NCI-H524 (cell line): ENCODE data around the gene YJU2.

Experiments used
- DNase-seq, 2 experiments: peaks; one replicate each; lab custom pipeline; 2025; lab: John Stamatoyannopoulos, UW

The YJU2 gene

GRCh38 chr19:4298810-4299550 lies 52.1 kb downstream of the YJU2 start:
- no peak for DNase-seq

- no peak for DNase-seq
These were observed 53.7 kb downstream of the YJU2 start for GRCh38 chr19:4300589-4300988.

- no peak for DNase-seq
These were observed 54.8 kb downstream of the YJU2 start for GRCh38 chr19:4301590-4302242.

- no peak for DNase-seq
These were observed 55.4 kb downstream of the YJU2 start, which contains the start of gene TMIGD2 for GRCh38 chr19:4302243-4302640. TSS of gene TMIGD2 (minus strand) at chr19:4302389. CDS start at chr19:4302385, 4 bp downstream.

DNA sequence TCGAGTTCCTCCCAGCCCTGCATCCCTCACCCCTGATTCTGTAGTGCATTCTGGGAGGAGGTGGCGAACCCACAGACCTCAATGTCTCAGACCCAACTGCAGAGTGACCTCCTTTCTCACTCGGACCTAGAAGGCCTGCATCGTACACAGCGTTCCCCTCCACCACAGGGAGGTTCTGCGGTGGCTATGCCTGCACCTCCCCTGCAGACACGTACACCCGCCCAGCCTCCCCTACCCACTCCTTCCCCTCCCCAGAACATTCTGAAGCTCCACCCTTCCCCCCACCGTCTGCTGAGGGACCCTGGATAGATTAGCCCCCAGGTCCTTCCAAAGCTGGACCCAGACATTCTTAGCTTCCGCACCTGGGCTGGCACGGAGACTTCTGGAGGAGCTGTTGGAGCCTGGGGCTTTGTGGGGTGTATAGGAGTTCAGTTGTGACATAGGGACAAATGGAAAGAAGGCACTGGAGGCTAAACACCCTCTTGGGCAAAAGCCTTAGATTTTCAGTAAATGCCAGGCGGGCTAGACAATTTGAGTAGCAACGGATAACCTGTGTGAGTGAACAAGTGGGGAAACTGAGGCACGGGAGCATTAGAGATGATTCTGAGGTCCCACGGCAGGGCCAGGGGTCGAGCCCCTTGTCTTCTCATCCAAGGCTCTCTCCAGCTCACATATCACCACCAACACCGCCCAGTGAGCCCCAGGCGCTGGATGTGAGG lies 57.1 kb downstream of the YJU2 start:
- DNase-seq: no peak

GRCh38 chr19:4304538-4305256 lies 57.8 kb downstream of the YJU2 start, which contains the start of gene FSD1:
TSS of gene FSD1 (plus strand) at chr19:4304598. CDS start at chr19:4304747, 149 bp downstream.
- DNase-seq: peak; percentile 32 to 80

DNA sequence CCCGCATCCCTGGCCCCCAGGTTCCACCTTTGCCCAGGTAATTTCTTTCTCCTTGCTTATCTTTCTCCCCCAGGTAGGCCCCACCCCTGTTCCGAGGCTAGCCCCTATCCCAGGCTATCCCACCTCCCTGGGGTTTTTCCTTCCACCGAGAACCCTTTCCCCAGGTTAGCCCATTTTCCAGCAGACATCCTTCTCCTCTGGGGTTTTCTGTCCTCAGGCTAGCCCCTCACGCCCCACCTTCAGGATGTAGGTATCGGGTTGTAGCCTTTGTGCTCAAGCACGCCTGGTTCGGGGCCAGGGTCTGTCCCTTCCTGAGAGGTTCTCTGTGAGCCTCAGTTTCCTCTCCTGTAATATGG lies 58.4 kb downstream of the YJU2 start:
- no peak for DNase-seq

DNA sequence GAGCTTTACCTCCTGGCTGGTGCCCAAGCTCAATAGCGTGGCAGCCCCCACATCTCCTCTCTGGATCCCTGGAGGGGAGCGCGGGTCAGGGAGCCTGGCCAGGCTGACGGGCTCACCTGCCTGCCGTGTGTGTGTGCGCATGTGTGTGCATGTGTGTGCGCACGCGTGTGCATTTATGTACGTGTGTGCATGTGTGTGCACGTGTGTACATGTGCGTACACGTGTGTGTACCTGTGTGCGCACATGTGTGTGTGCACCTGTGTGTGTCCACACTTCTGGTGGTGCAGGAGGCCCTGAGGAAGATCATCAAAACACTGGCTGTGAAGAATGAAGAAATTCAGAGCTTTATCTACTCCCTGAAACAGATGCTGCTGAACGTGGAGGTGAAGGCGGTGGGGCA lies 58.8 kb downstream of the YJU2 start:
- no peak for DNase-seq

- no peak for DNase-seq
These were observed 63.6 kb downstream of the YJU2 start for GRCh38 chr19:4310247-4311121.

GRCh38 chr19:4313847-4314490 lies 67.1 kb downstream of the YJU2 start:
- no peak for DNase-seq

GRCh38 chr19:4316956-4317355 lies 70.1 kb downstream of the YJU2 start:
- no peak for DNase-seq

GRCh38 chr19:4318460-4318859 lies 71.6 kb downstream of the YJU2 start:
- DNase-seq: no peak
